ENCODE data around the gene PTGES3.

DNA sequence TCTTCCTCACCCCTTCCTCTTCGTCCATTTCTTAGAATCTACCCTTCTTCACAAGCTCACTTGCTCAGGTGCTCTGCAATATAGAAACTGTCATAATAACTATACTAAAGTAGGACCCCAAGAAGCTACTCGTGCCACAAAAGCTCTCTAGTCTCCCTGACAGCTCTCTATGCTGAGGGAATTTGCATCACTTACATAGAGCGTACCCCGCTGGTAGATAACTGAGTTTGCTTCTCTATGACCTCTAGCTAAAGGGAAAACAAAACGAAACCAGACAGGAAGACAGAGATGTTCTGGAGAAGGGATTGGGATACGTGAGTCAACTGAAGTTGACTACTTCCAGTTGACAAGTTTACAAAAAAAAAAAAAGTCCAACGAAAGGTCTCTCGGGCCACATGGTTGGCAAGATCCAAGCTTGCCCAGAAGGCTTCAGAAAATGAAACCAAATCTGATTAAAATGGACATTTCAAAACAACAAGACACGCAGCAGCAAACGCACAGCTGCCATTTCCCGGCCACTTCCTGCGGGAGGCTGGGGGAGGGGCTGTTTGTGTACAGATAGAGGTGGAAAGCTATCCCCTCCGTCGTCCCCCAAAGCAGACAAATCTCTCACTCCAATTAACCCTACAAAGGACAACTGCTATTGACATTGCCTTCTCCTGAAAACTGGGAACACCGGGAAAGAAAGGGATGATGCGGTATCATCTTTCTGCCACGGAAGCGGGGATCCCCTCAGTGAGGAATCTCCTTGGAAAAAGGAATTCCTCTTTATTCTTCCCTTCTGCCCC lies 59.2 kb downstream of the PTGES3 start:
- TF ChIP-seq PPARA (CRISPR knock-in tag; IDR thresholded peaks at IDR 0.05; ENCODE audit: borderline replicate concordance) (no peak), CREB5 (CRISPR knock-in tag; IDR thresholded peaks at IDR 0.05; ENCODE audit: low read depth) (no peak), ARNTL (CRISPR knock-in tag; IDR thresholded peaks at IDR 0.05; ENCODE audit: borderline replicate concordance, low read depth) (no peak), BACH2 (CRISPR knock-in tag; IDR thresholded peaks at IDR 0.05; ENCODE audit: borderline replicate concordance) (no peak), RARB (CRISPR knock-in tag; IDR thresholded peaks at IDR 0.05) (no peak)
